HL-60/S4 treated with phorbol 12-myristate 13-acetate at 8.2 ng/mL for 4 days and 3 days (cell line): ENCODE data around the gene XDH.

Experiments
- in situ Hi-C: fragments of 300-500 bp; cut with MboI; formaldehyde crosslinking; loops from 2 replicates; pipeline ENCODE4 v1.15.0; 2022; ENCODE audit warnings: low sequenced_read_pairs

XDH gene

DNA sequence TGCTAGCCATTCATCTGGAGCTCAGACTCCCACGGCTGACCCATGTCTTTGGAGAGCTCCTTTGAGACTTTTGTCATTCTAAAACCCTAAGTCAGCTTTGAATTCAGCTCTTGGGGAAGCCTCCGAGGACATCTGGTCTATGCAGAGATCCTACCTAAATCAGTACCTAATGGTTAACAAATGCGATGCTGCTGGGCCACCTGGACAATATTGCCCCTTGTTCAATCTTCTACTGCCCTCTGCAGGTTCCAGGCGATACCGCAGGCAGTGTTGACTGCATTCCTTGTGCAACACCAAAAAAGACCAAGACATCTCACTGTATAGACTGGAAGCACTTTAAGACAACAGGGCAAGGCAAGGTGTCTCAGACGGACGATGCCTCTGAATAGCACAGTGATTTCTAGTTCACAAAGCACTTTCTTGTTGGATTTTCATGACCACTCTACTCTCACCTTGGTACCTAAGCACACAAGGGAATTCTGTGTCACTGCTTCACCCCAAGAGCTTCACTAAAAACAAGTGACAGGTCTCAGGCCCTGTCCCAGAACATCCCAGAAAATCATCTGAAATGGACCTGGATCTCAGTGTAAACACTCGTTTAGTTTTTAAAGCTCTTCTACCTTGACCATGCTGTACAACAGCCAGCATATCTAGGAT, 80.9 kb downstream of the XDH start:
- in situ Hi-C loops, result loop anchor here (10.0 to 25.0 kb wide), 2 partner anchors 619 to 1146 kb away; no protein-coding TSS in a partner anchor

DNA sequence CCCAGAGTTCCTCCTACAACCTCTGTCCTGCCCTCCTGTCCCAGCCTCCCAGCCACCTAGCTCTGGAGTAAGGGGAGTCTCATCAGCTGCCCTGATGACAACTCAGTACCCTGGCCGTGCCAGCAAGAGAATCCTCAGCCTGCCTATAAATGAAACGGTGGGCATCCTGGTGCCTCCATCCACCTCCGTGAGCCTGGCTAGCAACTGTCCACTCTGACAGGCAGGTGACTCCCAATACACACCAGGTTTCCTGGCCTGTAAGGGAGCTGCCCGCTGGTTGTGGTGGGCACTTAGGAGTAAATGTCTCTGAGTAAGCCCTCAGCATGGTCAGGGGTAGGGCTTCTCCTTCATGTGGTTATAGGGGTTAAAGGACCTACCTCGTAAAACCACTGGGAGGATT, 81.5 kb downstream of the XDH start:
- in situ Hi-C loops, result loop anchor here (10.0 to 25.0 kb wide), 2 partner anchors 618 to 1146 kb away; no protein-coding TSS in a partner anchor

DNA sequence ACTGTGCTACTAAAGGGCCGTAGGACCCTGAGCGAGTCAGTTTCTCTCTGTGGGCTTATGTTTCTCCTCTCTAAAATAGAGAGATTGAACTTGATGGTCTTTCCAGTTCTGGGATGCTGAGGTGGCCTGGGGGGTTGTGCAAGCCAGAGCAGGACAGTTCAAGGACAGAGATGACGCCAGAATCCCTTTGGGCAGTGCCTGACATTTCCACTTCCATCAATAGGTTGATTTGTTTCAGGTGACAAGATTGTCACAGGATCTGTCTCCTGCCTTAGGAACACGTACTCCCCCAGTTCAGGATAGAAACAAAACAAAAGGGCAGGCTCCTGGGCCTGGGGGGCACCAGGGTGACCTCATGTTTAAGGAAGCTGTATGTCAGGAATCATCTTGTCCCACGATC, 82.0 kb downstream of the XDH start:
- in situ Hi-C loops, result loop anchor here (10.0 to 25.0 kb wide), 2 partner anchors 618 to 1145 kb away; no protein-coding TSS in a partner anchor

DNA sequence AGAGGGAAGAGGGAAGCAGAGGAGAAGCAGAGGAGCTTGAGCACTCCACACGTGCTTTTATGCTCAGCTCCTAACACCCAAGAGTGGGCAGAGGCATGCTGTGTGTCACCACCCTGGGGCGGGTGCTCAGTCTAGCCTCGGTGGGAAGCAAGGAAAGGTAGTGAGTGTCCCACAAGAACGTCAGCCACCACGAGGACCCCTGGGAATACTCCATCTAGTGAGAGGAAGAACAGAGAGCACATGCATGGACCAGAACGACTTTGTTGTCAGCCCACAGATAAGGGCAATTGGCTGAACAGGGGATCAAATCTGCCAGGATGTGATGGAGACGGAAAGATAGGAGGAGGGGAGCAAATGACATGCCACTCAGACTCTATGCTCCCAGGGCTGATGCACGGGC, 83.4 kb downstream of the XDH start:
- in situ Hi-C loops, result loop anchor here (10.0 to 25.0 kb wide), 2 partner anchors 616 to 1144 kb away; no protein-coding TSS in a partner anchor

DNA sequence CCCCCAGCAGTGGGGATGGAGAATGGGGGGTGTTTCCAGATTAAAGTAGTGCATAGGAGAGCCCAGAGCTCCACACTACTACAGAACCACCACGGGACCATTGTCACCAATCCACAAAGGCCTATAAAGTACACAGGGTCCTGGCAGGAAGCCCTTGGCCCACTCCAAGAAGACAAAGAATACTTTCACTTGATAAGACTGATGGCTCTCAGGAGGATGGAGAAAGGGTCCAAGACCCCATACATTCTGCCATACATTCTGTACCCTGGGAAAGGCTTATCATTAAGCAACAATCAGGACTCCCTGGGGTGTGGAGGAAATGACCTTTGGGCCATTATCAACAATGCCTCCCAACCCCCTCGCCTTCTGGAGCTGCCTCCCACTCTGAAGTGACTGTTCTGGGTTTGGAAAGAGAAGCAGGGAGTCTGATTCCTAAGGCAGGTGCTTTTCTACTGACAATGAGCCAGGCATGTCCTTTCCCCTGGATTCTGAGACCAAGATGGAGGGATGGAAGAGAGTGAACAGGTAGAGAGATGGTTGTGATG, 85.4 kb downstream of the XDH start:
- in situ Hi-C loops, result loop anchor here (25.0 kb wide), 1 partner anchor 1142 kb away; no protein-coding TSS in a partner anchor

DNA sequence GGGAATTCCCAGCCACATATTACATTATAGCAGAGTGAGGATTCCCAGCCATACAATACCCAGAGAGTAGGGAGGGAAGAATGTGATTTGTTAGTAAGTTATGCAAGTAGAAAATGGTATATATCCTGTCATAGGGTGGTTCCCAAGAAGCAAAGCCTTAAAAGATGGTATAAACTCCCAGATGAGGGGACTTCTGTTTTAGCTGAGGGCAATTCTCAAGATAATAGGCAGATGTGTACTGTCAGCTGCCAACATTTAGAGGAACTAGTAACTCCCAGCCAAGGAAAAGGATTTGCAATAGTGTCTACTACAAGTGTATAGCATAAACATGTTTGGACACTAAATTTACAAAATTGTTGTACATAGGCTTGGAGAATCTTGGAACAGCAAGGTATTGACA, 86.5 kb downstream of the XDH start:
- in situ Hi-C loops, result loop anchor here (25.0 kb wide), 1 partner anchor 1141 kb away; no protein-coding TSS in a partner anchor

DNA sequence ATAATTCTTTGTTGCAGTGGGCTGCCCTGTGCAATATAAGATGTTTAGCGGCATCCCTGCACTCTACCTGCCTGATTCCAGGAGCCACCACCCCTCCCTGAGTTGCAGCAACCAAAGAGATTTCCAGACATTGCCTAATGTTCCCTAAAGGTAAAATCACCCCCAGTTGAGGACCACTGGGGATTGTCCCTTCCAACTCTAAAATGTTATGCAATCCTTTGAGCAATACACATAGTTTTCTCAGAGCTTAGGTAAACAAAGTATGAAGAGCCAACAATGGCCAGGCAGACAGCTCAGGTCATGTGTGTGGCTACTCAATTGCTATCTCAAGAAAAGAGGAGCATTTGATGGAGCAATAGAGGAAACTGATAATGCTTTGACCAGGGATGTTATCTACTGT, 87.0 kb downstream of the XDH start:
- in situ Hi-C loops, result loop anchor here (25.0 kb wide), 1 partner anchor 1140 kb away; no protein-coding TSS in a partner anchor

DNA sequence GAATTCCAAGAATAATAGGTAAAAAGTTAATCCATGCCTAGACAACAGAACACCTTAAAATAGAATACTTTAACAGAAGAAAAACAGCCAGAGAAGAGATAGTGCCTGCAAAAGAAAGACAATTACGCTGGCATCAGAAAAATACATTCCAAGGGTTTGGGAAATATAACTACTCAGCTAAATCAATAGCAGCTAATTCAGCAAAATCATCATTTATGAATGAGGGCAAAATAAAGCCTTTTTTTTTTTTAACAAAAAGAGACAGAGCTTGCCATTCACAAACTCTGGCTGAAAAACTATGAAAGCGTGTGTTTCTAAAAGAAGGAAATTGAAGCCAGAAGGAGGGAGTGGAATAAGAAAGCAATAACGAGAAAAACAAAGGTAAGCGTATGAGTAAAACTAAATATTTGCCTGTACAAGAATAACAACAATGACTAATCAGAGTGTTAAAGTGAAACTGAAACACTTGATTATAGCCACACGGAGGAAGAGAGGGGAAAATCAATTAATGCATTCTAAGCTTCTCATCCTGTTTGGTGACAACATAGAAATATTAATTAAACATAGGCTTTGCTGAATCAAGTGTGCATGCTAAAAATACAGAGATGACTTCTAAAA, 90.4 kb downstream of the XDH start:
- in situ Hi-C loops, result no loop called here

DNA sequence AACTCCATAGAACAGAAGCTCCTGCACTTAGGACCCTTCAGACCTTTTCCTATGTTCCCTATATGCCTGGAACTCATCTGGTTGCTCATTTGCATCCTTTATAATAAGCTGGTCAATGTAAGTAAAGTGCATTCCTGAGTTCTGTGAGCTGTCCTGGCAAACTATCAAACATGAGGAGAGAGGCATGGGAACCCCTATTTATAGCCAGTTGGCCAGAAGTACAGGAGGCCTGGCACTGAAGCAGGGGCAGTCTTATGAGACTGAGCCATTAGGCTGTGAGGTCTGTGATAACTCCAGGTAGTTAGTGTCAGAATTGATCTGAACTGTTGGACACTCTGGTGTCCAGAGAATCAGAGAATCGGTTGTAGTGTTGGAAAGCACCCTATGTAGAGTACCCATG, 92.2 kb downstream of the XDH start:
- in situ Hi-C loops, result no loop called here

DNA sequence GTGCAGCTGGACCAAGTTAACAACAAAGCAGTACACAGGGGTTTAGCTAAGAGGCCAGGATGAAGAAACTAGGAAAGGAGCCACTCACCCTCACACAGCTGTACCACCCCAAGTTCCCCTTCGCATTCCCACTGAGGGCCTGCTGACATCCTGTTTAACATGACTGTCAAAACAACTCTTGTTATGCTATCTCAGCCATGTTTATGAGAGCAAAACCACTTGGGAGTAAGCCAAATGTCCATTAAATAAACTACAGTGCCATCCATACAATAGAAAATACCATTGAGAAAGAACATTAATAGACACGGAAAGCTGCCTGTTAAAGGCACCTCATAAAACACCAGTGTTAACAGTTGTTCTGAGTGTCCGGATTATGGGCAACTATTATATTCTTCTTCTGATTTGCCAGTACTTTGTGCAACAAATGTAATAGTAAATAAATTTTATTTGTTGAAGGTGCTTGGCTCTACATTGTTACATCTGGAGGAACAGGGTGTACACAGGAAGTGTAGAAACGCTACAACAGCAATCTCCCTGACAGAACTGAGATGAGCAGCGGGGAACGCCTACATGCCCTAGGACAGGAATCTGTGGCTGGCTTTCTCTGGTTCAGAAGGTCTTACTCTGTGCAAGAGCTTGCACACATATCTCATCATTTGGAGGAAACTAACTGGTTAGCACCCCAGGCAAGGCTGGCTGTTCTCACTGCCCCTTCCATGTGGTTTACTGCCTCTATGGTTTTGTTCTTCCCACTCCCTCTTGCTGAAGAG, 95.0 kb downstream of the XDH start:
- in situ Hi-C loops, result no loop called here

DNA sequence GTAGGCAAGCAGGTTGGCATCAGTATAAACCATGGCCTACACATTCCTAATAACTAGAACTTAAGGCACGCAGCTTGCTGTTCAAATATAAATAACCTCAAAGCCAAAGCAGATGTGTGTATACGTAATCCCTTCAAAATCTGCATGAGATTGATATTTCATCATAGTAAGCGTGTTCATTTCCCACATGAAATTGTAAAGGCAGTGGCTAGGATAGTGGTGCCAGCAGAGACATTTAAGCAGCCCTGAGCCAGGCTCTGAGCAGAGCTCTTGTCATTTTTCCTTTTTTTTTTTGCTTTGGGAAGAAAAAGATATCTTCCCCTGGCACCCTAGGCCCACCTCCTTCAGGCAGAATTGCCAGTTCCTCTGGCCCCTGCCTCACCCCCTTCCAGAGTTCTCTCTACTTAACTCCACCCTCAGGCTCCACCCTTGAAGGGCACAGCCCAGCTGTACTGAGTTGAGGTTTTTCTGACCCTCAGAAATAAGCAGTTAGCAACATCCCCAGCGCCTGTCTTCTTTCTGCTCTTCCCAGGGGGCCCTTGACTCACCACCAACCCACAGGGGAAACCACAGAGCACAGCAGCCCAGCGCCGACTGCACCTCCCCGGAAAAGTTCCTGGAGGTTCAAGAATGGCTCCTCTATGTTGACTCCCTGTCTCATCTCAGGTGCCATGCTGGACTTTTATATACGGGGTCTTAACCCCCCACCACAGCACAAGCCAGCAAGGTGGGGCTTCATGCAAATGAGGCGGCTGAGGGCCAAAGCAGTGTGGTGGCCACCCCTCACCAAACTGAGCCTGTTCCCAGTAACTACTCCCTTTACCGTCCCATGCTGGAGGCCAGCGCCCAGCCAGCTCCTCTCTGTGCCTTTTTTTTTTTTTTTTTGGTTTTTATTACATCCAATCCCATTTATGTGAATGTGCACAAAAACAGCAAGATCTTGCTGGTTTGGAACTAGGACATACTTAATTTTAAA, 95.9 kb downstream of the XDH start:
- in situ Hi-C loops, result no loop called here

DNA sequence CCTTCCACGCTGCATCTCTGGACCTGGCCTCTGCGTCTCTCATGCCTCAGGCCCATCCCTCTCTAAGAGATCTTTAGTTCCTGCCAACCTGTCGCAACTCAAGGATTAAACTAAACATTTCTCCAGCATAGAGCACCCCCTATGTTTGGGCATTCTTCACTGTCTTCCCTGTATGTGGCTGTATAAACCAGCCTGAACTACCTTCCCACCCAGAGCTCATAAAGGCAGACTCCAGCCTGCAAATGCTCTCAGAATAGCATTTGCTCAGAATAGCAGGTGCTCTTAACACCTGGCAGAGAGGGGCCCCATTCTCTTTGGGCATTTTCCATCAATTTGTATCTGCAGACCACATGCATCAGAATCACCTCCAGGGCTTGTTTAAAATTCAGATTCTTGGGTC, 97.1 kb downstream of the XDH start:
- in situ Hi-C loops, result no loop called here

DNA sequence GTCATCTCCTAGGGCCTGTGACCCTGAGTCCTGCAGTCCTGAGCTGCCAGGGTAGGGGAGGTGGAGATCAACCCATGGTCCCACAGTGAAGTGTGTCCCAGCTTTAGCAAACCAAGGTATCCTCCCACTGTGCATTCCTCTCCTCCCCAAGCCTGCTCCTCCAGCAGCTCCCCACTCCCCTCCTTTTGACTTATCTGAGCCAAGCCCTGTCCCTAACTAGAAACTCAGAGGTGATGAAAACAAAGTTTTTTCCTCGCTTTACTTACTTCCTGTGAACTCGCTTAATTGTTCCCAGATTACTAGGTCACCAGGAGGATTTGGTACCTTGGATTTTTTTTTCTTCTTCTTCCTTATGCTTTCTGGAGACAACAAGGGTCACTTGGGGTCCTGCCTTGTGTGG, 99.8 kb downstream of the XDH start:
- in situ Hi-C loops, result no loop called here

DNA sequence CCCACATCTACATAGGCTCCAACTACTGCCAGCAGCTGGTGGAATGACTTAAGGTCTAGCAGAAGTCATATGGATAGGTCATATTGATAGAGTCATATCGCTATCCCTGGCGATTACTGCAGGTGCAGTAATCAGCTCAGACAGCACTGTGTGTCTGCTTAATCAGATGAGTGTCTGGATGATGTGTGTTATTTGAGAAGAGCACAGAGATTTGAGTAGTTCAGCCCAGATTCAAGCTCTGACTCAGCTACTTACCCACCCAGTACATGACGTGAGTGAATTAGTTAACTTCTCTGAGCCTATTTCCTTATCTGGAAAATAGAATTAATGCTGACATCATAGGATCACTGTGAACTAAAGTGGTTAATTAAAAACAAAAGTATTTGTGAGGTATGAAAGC, 101.6 kb downstream of the XDH start:
- in situ Hi-C loops, result no loop called here

DNA sequence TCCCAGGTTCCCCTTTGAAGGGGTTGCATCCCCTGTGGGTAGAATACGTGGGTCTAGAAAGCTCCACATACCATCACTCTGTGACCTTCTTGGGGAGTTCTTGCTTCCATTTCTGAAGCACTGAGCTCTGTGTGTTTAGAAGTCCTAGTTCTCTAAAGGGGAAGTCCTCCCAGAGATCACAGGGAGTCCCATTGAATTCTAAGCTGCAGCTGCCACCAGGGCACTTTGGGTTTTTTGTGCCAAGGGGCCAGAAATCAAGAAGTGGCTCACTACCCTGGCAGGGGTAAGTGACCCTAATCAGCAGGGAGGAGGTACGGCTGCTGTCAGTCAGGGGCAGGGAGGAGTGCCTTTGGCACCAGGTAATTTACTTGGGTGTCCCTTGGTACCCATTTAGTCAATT, 109.7 kb downstream of the XDH start:
- in situ Hi-C loops, result no loop called here

DNA sequence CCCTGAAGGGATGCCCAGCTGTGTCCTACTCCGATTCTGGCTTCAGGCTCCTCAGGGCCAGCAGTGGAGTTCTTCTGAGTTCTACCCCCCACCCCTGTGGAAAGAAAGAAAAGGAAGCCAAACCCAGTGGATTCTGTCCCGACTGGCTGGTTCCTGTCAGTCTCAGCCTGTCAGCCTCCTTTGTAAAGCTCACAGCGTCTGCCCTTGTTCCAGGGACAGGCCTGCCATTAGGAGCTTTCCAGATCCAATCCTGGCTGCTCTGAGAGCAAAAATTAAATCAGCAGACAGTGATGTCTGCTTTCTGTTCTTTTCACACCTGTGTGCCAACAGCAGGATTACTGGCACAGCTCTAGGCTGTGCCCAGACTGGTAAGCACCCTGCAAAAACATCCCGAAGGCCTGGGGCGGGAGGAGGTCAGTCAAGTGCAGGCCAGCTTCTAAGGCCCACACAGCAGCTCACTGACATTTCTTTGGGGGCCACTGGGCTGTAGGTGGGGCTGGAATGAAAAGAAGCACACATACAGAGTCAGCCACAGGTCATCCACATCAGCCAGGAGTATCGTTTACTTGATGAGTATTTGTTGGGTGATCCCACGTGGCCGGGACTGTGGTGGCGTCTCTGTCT, 111.5 kb downstream of the XDH start:
- in situ Hi-C loops, result no loop called here

DNA sequence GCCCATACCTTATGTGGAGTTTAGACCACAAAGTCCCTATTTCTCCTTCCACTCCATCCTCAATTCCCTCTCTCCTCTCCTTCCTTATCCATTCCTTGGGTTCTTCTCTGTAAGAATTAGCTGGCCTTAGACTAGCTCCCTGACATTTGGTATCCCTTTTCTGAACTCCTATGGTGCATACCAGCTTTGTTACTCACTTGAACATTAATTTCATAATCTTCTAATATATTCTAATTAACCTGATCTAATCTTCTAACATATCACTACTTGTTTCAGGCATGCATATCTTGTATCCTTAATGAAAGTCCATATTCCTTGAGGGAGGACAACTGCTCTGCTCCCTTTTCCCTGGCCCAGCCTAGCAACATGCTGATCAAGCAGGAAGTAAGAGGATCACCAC, 114.2 kb downstream of the XDH start:
- in situ Hi-C loops, result no loop called here

DNA sequence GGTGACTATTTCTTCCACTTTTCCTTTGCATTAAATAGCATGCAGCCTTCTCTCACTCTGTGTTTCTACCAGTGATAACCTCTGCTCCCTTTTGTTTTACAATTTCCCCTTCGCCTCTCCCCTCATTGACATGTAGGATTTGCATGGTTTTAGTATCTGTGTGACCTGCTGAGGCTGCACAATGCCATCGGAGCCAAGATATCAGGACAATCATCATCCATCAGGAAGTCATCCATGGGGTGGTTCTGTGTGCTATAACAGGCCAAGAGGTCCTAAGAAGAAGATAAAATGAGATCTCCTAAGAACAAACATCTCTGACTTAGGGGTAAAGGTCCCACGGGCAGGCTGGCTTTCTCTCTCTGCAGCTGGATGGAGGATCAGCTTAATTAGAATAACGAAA, 115.0 kb downstream of the XDH start:
- in situ Hi-C loops, result no loop called here

DNA sequence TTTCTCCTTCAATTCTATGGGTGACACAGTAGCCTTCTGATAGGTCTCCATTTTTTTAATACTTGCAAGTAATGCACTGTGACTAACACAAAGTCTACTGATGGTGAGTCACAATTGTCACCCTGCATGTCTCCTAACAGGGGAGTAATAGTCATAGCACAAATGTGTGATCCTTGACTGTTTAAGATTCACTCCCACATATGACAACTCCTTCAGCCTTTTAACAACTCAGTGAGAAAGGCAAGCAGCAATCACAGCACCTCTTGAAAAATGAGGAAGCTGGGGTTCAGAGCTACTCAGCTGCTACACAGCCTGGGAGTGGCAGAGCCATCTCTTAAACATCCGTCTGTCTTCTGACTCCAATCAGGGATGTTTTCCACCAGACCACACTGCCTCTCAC, 116.8 kb downstream of the XDH start:
- in situ Hi-C loops, result no loop called here
